MM.1S (cell line): ENCODE measurements around the gene PELO.

Experiments
- EZH2 ChIP-seq: fragments of 300-600 bp; sonication (generic); optimal IDR thresholded peaks from 2 replicates; pipeline ENCODE3; 2017; ENCODE audit warnings: low read depth, mild to moderate bottlenecking, antibody characterized with exemption, low read length, mixed read lengths
- EZH2phosphoT487 ChIP-seq: fragments of 300-600 bp; sonication (generic); IDR thresholded peaks from 2 replicates; pipeline ENCODE4 v1.6.1; 2018; ENCODE audit warnings: antibody characterized with exemption, low read length
- TF ChIP-seq, protein P1 (sequence below): fragments of 300-600 bp; sonication (generic); IDR thresholded peaks from 2 replicates; pipeline ENCODE4 v1.5.1; 2016; ENCODE audit warnings: antibody characterized with exemption, low read length, mixed read lengths

DNA sequence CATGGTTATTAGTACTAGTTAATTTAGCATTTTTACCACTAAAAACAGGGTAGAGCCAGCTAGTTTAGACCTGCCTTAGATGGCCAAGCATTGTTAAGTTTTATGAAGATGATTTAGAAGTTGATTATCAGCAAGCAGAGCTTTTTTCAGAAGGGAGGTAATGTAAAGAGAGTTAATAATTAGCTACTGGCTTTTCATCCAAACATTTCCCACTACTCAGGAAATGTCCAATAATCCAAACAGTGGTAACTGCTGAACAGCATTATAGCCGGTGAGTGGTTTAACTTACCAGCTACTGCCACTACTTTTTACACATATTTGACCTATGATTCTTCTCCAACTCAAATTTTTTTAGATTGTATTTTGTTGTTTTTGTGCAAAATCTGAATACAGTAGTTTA, 1.7 kb downstream of the PELO start:
- TF ChIP-seq, protein P1, sequence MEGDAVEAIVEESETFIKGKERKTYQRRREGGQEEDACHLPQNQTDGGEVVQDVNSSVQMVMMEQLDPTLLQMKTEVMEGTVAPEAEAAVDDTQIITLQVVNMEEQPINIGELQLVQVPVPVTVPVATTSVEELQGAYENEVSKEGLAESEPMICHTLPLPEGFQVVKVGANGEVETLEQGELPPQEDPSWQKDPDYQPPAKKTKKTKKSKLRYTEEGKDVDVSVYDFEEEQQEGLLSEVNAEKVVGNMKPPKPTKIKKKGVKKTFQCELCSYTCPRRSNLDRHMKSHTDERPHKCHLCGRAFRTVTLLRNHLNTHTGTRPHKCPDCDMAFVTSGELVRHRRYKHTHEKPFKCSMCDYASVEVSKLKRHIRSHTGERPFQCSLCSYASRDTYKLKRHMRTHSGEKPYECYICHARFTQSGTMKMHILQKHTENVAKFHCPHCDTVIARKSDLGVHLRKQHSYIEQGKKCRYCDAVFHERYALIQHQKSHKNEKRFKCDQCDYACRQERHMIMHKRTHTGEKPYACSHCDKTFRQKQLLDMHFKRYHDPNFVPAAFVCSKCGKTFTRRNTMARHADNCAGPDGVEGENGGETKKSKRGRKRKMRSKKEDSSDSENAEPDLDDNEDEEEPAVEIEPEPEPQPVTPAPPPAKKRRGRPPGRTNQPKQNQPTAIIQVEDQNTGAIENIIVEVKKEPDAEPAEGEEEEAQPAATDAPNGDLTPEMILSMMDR: no peak
- no peak for TF ChIP-seq EZH2
- TF ChIP-seq EZH2phosphoT487: no peak
